Hepatocyte (in vitro differentiated cells): ENCODE measurements around the gene ANKFN1. TPM values are rescaled to one million over a fixed set of nuclear protein-coding genes. Genes with fewer than 3 reads are reported as not detected.
"Not testable (repeated sequence)": the region's sequence is repeated elsewhere in the genome, so short reads cannot be mapped to it uniquely, and the experiment has no call there.

Experiments
- DNase-seq: peaks from one replicate; pipeline ENCODE4 v3.0.0-alpha.2; 2016; ENCODE audit warnings: low spot score
- H2AFZ ChIP-seq: fragments of 200-600 bp; sonication (generic); 2 replicates; pipeline ENCODE4 v1.6.0; 2016; ENCODE audit warnings: antibody characterized with exemption, mild to moderate bottlenecking
- H3K27ac ChIP-seq: fragments of 200-600 bp; sonication (generic); 2 replicates; pipeline ENCODE4 v1.5.1; 2016; ENCODE audit warnings: mild to moderate bottlenecking
- H3K27me3 ChIP-seq: fragments of 200-600 bp; sonication (generic); 2 replicates; pipeline ENCODE4 v1.6.1; 2016
- H3K36me3 ChIP-seq: fragments of 200-600 bp; sonication (generic); replicated peaks from 2 replicates; pipeline ENCODE4 v1.5.1; 2016; ENCODE audit warnings: low read depth; ENCODE audit not compliant: insufficient read depth
- H3K4me1 ChIP-seq: fragments of 200-600 bp; sonication (generic); 2 replicates; pipeline ENCODE4 v1.5.1; 2016; ENCODE audit warnings: mild to moderate bottlenecking, moderate library complexity; ENCODE audit not compliant: insufficient read depth
- H3K4me2 ChIP-seq: fragments of 200-600 bp; sonication (generic); 2 replicates; pipeline ENCODE4 v1.6.0; 2016
- H3K4me3 ChIP-seq: fragments of 200-600 bp; sonication (generic); 2 replicates; pipeline ENCODE4 v1.5.1; 2016; ENCODE audit warnings: mild to moderate bottlenecking
- H3K79me2 ChIP-seq: fragments of 200-600 bp; sonication (generic); 2 replicates; pipeline ENCODE4 v1.6.0; 2017; ENCODE audit warnings: mild to moderate bottlenecking
- H3K9me2 ChIP-seq: fragments of 200-600 bp; sonication (generic); replicated peaks from 2 replicates; pipeline ENCODE4 v1.6.0; 2017; ENCODE audit warnings: mild to moderate bottlenecking; ENCODE audit not compliant: insufficient read depth
- H3K9me3 ChIP-seq: fragments of 200-600 bp; sonication (generic); 2 replicates; pipeline ENCODE4 v1.5.1; 2016; ENCODE audit warnings: low read depth, mild to moderate bottlenecking
- H4K20me1 ChIP-seq: fragments of 200-600 bp; sonication (generic); 2 replicates; pipeline ENCODE4 v1.6.0; 2016; ENCODE audit warnings: mild to moderate bottlenecking; ENCODE audit not compliant: insufficient read depth, poor library complexity, severe bottlenecking
- CTCF ChIP-seq: fragments of 200-600 bp; sonication (generic); IDR thresholded peaks from 2 replicates; pipeline ENCODE4 v1.5.1; 2016; ENCODE audit warnings: antibody characterized with exemption, mild to moderate bottlenecking; ENCODE audit not compliant: poor library complexity
- EZH2 ChIP-seq: fragments of 200-600 bp; sonication (generic); IDR thresholded peaks from 2 replicates; pipeline ENCODE4 v1.6.1; 2016; ENCODE audit warnings: antibody characterized with exemption, mild to moderate bottlenecking, borderline replicate concordance
- EZH2phosphoT487 ChIP-seq: fragments of 200-600 bp; sonication (generic); IDR thresholded peaks from one replicate; pipeline ENCODE4 v1.6.1; 2018; ENCODE audit warnings: antibody characterized with exemption, mild to moderate bottlenecking, low read depth, moderate library complexity; ENCODE audit not compliant: unreplicated experiment, severe bottlenecking
- WGBS: methylation state at CpG from one replicate; pipeline ENCODE4 v1.1.6; 2016; ENCODE audit warnings: low lambda C conversion rate; ENCODE audit errors: missing lambda C conversion rate; 5-methylcytosine and 5-hydroxymethylcytosine counted together
- polyA plus RNA-seq: library from polyadenylated mRNA; unstranded; fragments of >200 nt; fragmentation: Nextera tagmentation; extraction: Ambion mirVana; gene quantifications from 2 replicates; pipeline ENCODE4 v1.2.1, GENCODE V29; 2016
- total RNA-seq: library from RNA; depleted of rRNA; stranded (reverse); fragments of >200 nt; gene quantifications from 2 replicates; pipeline ENCODE4 v1.2.3, GENCODE V29; 2014

ANKFN1 gene
- total and polyA plus RNA-seq, 2 experiments from 2014 or later = 0.10 to 1.2 TPM

GRCh38 chr17:56269556-56270389, 116.5 kb downstream of the ANKFN1 start:
- H3K4me1 ChIP-seq = no peaks in the 10 kb centered on the region
- H3K79me2 ChIP-seq = no peaks in the 10 kb centered on the region
- H3K27ac ChIP-seq = no peak overlapping the region
- H3K9me2 ChIP-seq = no peaks in the 10 kb centered on the region
- no peak overlapping the region for H3K4me2 ChIP-seq
- no peaks in the 10 kb centered on the region for H3K27me3 ChIP-seq
- H4K20me1 ChIP-seq = no peaks in the 10 kb centered on the region
- H3K4me3 ChIP-seq = no peak overlapping the region
- DNase-seq = no peak
- H3K9me3 ChIP-seq = no peaks in the 10 kb centered on the region
- H3K36me3 ChIP-seq = no peaks in the 10 kb centered on the region
- no peak for TF ChIP-seq EZH2
- TF ChIP-seq CTCF = no peak
- no peak for TF ChIP-seq EZH2phosphoT487
- 88% methylated on average over 6 of the region's 6 CpGs for WGBS
- H2AFZ ChIP-seq = no peak overlapping the region

- Histone ChIP-seq H4K20me1 (no peaks in the 10 kb centered on the region), H3K27ac (no peak overlapping the region), H3K4me3 (no peak overlapping the region), H3K9me2 (no peaks in the 10 kb centered on the region), H3K36me3 (no peaks in the 10 kb centered on the region), H2AFZ (no peak overlapping the region), H3K4me1 (no peaks in the 10 kb centered on the region), H3K27me3 (no peaks in the 10 kb centered on the region), H3K4me2 (no peak overlapping the region), H3K9me3 (no peaks in the 10 kb centered on the region), H3K79me2 (no peaks in the 10 kb centered on the region)
- 94% methylated on average over 3 of the region's 3 CpGs for WGBS
- no peak for TF ChIP-seq CTCF
- TF ChIP-seq EZH2 = no peak
- no peak for TF ChIP-seq EZH2phosphoT487
- DNase-seq = no peak
These were observed 121.2 kb downstream of the ANKFN1 start for GRCh38 chr17:56274491-56274890.

- 92% methylated on average over 4 of the region's 4 CpGs for WGBS
- H3K27ac ChIP-seq = no peak overlapping the region
These were observed 131.2 kb downstream of the ANKFN1 start for GRCh38 chr17:56284482-56284881.

GRCh38 chr17:56288786-56289185, 135.5 kb downstream of the ANKFN1 start:
- not testable (repeated sequence) for DNase-seq, H4K20me1 ChIP-seq, H3K79me2 ChIP-seq, H3K4me1 ChIP-seq, H3K4me2 ChIP-seq, H3K36me3 ChIP-seq, H3K4me3 ChIP-seq, H2AFZ ChIP-seq, H3K9me3 ChIP-seq, H3K9me2 ChIP-seq, H3K27me3 ChIP-seq, H3K27ac ChIP-seq
- WGBS = 86% methylated on average over 3 of the region's 3 CpGs

More at GRCh38 chr17:56284482-56284881, 131.2 kb downstream of the ANKFN1 start:
- H3K79me2 ChIP-seq = no peaks in the 10 kb centered on the region
- no peak overlapping the region for H2AFZ ChIP-seq
- no peaks in the 10 kb centered on the region for H4K20me1 ChIP-seq
- no peaks in the 10 kb centered on the region for H3K4me1 ChIP-seq
- no peaks in the 10 kb centered on the region for H3K9me2 ChIP-seq
- no peak for DNase-seq
- H3K4me3 ChIP-seq = no peak overlapping the region
- H3K27me3 ChIP-seq = no peaks in the 10 kb centered on the region
- no peaks in the 10 kb centered on the region for H3K36me3 ChIP-seq
- H3K4me2 ChIP-seq = no peak overlapping the region
- no peak for TF ChIP-seq EZH2phosphoT487
- no peak for TF ChIP-seq CTCF
- no peak for TF ChIP-seq EZH2
- H3K9me3 ChIP-seq = no peaks in the 10 kb centered on the region
